GM20431 (cell line): ENCODE data around the gene ABCB7.
"Not testable (repeated sequence)": the region's sequence is repeated elsewhere in the genome, so short reads cannot be mapped to it uniquely, and the experiment has no call there.

Experiments used
- in situ Hi-C: fragments of 300-500 bp; cut with MseI, MboI; formaldehyde crosslinking; loops from one replicate; pipeline ENCODE4 v1.15.0; 2020; ENCODE audit warnings: low sequenced_read_pairs; ENCODE audit not compliant: unreplicated experiment

Gene ABCB7

GRCh38 chrX:75155827-75156525 is at the start of gene ABCB7:
Gene ABCB7, minus strand, starts transcription at chrX:75156283. Its CDS starts 11 bp downstream, at chrX:75156272.
- in situ Hi-C loops: no loop called here

DNA sequence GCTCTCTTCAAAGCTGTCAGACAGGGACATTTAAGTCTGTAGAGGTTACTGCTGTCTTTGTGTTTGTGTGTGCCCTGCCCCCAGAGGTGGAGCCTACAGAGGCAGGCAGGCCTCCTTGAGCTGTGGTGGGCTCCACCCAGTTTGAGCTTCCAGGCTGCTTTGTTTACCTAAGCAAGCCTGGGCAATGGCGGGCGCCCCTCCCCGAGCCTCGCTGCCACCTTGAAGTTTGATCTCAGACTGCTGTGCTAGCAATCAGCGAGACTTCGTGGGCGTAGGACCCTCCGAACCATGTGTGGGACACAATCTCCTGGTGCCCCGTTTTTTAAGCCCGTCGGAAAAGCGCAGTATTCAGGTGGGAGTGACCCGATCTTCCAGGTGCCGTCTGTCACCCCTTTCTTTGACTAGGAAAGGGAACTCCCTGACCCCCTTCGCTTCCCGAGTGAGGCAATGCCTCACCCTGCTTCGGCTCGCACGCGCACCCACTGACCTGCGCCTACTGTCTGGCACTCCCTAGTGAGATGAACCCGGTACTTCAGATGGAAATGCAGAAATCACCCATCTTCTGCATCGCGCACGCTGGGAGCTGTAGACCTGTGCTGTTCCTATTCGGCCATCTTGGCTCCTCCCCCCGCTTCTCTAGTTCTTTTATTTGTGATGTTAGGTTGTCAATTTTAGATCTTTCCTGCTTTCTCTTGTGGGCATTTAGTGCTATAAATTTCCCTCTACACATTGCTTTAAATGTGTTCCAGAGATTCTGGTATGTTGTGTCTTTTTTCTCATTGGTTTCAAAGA is 32.5 kb upstream of the ABCB7 start:
- in situ Hi-C loops: not testable (repeated sequence)

DNA sequence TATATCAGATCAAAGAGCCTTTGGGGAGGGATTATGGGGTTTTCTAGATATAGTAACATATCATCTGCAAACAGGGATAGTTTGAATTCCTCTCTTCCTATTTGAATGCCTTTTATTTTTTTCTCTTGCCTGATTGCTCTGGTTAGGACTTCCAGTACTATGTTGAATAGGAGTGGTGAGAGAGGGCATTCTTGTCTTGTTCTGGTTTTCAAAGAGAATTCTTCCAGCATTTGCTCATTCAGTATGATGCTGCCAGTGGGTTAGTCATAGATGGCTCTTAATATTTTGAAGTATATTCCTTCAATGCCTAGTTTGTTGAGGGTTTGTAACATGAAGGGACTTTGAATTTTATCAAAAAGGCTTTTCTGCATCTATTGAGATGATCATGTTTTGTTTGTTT is 25.6 kb upstream of the ABCB7 start:
- in situ Hi-C loops: no loop called here

GRCh38 chrX:75179536-75180293 is 23.6 kb upstream of the ABCB7 start:
- in situ Hi-C loops: not testable (repeated sequence)

- in situ Hi-C loops: not testable (repeated sequence)
Observed at GRCh38 chrX:75172257-75172890, 16.3 kb upstream of the ABCB7 start.

DNA sequence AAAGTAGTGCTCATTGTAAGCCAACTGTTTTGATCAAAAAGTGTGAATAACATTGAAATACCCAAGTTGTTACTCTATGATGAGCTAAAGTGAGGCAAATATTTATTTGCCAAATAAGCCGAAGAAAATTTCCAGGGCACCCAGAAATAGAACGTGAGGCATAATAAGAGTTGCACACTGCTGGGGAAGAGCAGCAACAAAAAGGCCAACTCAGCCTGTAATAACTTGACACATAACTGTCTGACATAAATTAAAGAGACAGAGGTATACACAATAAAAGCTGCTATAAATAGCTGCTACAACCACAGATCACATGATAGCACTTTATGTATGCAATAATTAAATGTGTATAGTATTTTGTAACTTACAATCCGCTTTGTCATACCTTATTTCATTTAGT is 2.0 kb upstream of the ABCB7 start:
- in situ Hi-C loops: no loop called here

- in situ Hi-C loops: no loop called here
Observed at GRCh38 chrX:75156531-75156945, 455 bp upstream of the ABCB7 start.

DNA sequence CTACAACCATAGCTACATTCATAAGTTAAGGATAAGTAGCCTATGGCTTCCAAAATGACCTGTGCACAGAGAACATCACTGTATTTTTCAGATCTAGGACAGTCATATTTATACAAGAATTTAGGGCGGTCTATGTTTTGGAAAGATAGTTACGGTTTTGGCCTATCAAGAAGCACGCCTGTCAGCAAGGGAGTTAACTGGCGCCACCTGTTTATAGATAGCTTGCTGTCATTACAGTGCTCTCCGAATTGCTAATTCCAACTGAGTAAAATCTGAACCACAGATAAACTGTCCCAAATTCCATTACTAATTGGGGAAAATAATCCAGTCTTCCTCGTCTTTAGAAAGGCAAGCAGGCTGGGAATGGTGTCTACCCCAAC is 646 bp downstream of the ABCB7 start:
- in situ Hi-C loops: no loop called here

GRCh38 chrX:75154871-75155270 is 1.2 kb downstream of the ABCB7 start:
- in situ Hi-C loops: no loop called here

GRCh38 chrX:75151827-75152592 is 4.1 kb downstream of the ABCB7 start:
- in situ Hi-C loops: no loop called here

DNA sequence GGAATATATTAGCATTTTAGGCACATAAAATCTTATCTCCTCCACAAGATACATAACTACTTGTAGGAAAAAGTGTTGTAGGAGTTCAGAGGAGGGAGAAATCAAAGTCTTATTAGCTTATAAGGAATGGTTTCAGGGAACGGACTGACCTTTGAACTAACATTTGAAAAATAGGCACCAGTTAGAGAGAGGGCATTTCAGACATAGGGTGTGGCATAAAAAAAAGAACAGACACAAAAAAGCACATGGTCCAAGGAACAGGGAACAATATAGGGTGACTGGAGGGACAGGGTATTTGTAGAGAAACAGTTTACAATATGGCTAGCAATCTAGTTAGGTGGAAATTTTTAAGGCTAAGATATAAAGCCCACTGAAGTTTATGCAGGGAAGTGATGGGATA is 6.4 kb downstream of the ABCB7 start:
- in situ Hi-C loops: no loop called here

GRCh38 chrX:75132672-75133071 is 23.4 kb downstream of the ABCB7 start:
- in situ Hi-C loops: no loop called here

GRCh38 chrX:75131973-75132627 is 24.0 kb downstream of the ABCB7 start:
- in situ Hi-C loops: no loop called here

DNA sequence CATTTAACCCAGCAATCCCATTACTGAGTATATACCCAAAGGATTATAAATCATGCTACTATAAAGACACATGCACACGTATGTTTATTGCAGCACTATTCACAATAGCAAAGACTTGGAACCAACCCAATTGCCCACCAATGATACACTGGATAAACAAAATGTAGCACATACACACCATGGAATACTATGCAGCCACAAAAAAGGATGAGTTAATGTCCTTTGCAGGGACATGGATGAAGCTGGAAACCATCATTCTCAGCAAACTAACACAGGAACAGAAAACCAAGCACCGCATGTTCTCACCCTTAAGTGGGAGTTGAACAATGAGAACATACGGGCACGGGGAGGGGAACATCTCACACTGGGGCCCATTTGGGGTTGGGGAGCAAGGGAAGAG is 27.0 kb downstream of the ABCB7 start:
- in situ Hi-C loops: not testable (repeated sequence)

DNA sequence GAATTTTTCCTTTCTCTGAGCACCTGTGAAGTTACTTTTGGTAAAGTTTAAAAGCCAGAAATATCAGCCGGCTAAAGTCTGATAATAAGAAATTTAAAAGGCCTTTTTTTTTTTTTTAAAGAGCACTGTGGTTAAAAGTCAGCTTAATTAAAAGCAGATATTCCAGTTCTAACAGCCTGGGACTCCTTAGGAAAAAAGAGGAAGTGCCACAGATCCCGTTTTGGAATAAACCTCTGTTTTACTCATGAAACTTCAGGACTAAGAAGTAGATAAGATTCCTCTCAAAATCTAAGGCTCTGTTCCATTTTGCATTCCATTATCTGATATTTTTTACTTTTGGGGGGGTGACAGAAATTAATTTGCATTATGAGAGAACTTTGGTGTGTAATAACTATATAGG is 37.8 kb downstream of the ABCB7 start:
- in situ Hi-C loops: no loop called here

GRCh38 chrX:75115707-75116413 is 40.2 kb downstream of the ABCB7 start:
- in situ Hi-C loops: no loop called here

- in situ Hi-C loops: no loop called here
Observed at GRCh38 chrX:75114638-75115037, 41.4 kb downstream of the ABCB7 start.

DNA sequence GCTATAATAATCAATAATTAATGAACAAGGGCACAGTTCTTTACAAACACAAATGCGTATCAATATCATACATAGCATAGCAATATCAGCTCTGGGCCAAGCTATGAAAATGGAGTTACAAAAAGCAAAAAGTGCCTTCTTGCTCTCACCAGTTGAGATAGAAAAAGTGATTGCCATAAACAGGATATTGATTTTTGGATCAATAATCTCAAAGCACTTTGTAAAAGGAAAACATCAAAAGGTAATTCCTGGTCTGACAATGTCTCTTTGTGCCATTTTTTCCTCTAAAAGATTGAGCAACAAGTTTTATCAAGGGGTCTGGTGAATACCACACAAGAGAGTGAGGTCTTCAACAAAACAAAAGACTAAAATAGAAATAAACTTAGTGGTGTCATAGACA is 42.4 kb downstream of the ABCB7 start:
- in situ Hi-C loops: no loop called here
